Vagina (tissue), 2 donors: ENCODE data around the gene NINJ1. TPM values are rescaled to one million over a fixed set of nuclear protein-coding genes. Genes with fewer than 3 reads are reported as not detected.

Experiments used
- DNase-seq, 2 donors: peaks; one replicate each; pipeline ENCODE4 v3.0.0-alpha.2; 2017; ENCODE audit errors: extremely low spot score in 2 of 2
- H3K27ac ChIP-seq: fragments of 200-600 bp; sonication (generic); one replicate; pipeline ENCODE4 v1.5.1; 2019
- H3K27me3 ChIP-seq: fragments of 200-600 bp; sonication (generic); one replicate; pipeline ENCODE4 v1.5.1; 2019
- H3K36me3 ChIP-seq, 2 donors: fragments of 200-600 bp; sonication (generic); one replicate each; pipeline ENCODE4 v1.5.1; 2017 to 2019
- H3K4me1 ChIP-seq: fragments of 200-600 bp; sonication (generic); one replicate; pipeline ENCODE4 v1.5.1; 2019
- H3K4me3 ChIP-seq, 2 donors: fragments of 200-600 bp; sonication (generic); 1 replicate in 1 of 2; 2 replicates in 1 of 2; pipeline ENCODE4 v1.5.1; 2016 to 2019
- H3K9me3 ChIP-seq: fragments of 200-600 bp; sonication (generic); one replicate; pipeline ENCODE4 v1.5.1; 2019
- POLR2A ChIP-seq, 2 donors: fragments of 450-650 bp; IDR thresholded peaks; one replicate each; pipeline ENCODE4 v1.6.1; 2017; ENCODE audit warnings: antibody characterized with exemption in 2 of 2, mild to moderate bottlenecking in 2 of 2, moderate library complexity in 2 of 2
- POLR2AphosphoS5 ChIP-seq, 2 donors: sonication (generic); formaldehyde crosslinking; IDR thresholded peaks; one replicate each; pipeline ENCODE4 v1.9.0; 2017; ENCODE audit warnings: antibody characterized with exemption in 2 of 2, mild to moderate bottlenecking in 2 of 2, low read depth in 1 of 2; ENCODE audit not compliant: insufficient read depth in 1 of 2
- intact Hi-C: fragments of 100-400 bp; cut with DNase I; formaldehyde crosslinking; loops from one replicate; pipeline ENCODE4 v1.15.1; 2023
- total RNA-seq: library from RNA; depleted of rRNA; stranded (reverse); fragments of >200 nt; gene quantifications from one replicate; pipeline ENCODE4 v1.2.3, GENCODE V29; 2016
- TF ChIP-seq, protein P1 (sequence below), 3 experiments: fragments of 450-650 bp in 2 of 3; fragments of 200-600 bp in 1 of 3; sonication (generic) in 1 of 3; IDR thresholded peaks; one replicate each; pipeline ENCODE4 v1.5.1; 2017 to 2019; ENCODE audit warnings: antibody characterized with exemption in 3 of 3, mild to moderate bottlenecking in 2 of 3, moderate library complexity in 2 of 3

The NINJ1 gene
- total RNA-seq, 1 donor from 2014 or later = 78.6 TPM

DNA sequence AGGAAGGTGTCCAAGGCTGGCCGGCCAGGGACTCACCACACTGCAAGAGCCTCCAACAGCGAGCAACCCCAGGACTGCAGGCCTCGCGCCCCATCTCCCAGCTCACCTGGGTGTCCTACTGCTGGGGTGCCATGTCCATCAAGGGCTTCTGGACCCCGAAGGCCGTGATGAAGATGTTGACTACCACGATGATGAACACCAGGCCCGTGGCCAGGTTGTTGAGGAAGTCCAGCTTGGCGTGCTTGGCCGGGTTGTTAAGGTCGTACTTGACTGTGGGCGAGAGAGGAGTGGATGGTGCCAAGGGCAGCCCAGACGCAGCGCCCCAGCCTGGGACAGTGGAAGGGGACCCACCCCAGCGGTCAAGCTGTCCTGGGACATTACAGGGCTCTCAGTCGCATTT, 9.3 kb downstream of the NINJ1 start:
- no peak overlapping the region for H3K4me3 ChIP-seq
- no peaks in the 10 kb centered on the region for H3K27me3 ChIP-seq
- peak in 1 of 2 donors; percentile 86 for DNase-seq
- H3K9me3 ChIP-seq = no peaks in the 10 kb centered on the region
- H3K36me3 ChIP-seq = peaks cover 0 to 23% of the 10 kb centered on the region in 2 donors
- TF ChIP-seq POLR2A (IDR thresholded peaks at IDR 0.05) (no peak), POLR2AphosphoS5 (IDR thresholded peaks at IDR 0.05; ENCODE audit: insufficient read depth in 1 of 2, low read depth in 1 of 2) (no peak)
- TF ChIP-seq, protein P1, sequence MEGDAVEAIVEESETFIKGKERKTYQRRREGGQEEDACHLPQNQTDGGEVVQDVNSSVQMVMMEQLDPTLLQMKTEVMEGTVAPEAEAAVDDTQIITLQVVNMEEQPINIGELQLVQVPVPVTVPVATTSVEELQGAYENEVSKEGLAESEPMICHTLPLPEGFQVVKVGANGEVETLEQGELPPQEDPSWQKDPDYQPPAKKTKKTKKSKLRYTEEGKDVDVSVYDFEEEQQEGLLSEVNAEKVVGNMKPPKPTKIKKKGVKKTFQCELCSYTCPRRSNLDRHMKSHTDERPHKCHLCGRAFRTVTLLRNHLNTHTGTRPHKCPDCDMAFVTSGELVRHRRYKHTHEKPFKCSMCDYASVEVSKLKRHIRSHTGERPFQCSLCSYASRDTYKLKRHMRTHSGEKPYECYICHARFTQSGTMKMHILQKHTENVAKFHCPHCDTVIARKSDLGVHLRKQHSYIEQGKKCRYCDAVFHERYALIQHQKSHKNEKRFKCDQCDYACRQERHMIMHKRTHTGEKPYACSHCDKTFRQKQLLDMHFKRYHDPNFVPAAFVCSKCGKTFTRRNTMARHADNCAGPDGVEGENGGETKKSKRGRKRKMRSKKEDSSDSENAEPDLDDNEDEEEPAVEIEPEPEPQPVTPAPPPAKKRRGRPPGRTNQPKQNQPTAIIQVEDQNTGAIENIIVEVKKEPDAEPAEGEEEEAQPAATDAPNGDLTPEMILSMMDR (IDR thresholded peaks at IDR 0.05) = no peak
- H3K4me1 ChIP-seq = peaks cover 57% of the 10 kb centered on the region
- intact Hi-C loops = no loop called here
- no peak overlapping the region for H3K27ac ChIP-seq

DNA sequence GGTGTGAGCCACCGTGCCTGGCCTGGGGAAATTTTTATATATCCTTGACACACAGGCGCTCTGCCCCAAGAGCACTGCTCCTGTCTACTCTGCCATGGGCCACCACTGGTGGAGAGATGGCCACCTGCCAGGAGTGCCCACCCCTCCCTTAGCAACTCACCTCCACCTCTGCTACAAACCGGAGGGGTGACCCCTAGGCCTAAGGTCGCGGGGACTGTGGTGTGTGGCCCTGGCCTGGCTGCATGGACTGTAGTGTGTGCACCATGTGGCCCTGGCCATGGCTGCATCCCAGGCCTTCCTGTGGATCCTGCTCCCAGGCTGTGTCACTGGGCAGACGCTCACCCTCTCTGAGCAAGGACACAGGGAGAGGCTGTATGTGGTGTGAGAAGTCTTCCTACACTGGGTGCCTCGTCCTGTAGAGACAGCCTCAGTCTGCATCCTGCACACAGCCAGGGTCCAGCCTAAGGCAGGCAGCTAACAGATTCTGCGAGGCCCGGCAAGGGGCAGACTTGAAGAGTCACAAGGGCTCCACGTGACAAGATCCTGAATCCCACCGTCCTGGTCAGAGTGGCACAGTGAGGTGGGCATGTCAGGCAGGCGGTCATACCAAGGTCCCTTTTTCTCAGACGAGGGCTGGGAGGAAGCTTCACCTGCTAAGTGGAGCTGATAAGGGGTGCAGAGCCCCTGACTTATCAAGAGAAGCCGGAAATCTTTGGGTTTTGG, 10.3 kb downstream of the NINJ1 start:
- no peaks in the 10 kb centered on the region for H3K9me3 ChIP-seq
- peaks cover 51% of the 10 kb centered on the region for H3K4me1 ChIP-seq
- H3K27me3 ChIP-seq = no peaks in the 10 kb centered on the region
- H3K27ac ChIP-seq = no peak overlapping the region
- H3K36me3 ChIP-seq = peaks cover 0 to 23% of the 10 kb centered on the region in 2 donors
- intact Hi-C loops = no loop called here
- DNase-seq = no peak
- TF ChIP-seq, protein P1 (IDR thresholded peaks at IDR 0.05) = no peak
- TF ChIP-seq POLR2A (IDR thresholded peaks at IDR 0.05) (no peak), POLR2AphosphoS5 (IDR thresholded peaks at IDR 0.05; ENCODE audit: insufficient read depth in 1 of 2, low read depth in 1 of 2) (no peak)
- H3K4me3 ChIP-seq = no peak overlapping the region

DNA sequence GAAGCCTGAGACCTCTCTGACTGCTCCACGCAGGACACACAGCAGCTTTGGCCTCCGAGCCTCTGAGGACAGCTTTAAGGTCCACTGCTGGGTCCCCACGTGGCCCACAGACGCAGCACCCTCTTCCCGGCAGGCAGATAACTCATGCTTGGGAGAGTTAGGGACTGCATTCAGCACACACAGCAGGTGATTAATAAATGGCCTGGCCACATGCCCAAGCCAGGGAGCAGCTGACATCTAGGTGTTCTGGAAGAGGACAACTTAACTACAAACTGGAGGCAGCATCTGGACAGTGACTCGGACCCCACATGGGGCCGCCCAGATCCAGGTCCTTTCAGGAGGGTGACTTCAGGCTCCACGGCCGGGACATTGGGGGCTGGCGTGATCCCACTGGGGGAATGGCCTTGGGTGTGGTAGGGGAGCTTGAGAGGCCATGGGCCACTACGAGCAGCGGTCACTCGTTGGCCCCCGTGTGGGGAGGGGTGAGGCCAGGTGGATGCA, 11.3 kb downstream of the NINJ1 start:
- peaks cover 0 to 23% of the 10 kb centered on the region in 2 donors for H3K36me3 ChIP-seq
- H3K27me3 ChIP-seq = no peaks in the 10 kb centered on the region
- TF ChIP-seq POLR2A (IDR thresholded peaks at IDR 0.05) = no peak
- TF ChIP-seq, protein P1 (IDR thresholded peaks at IDR 0.05) = no peak
- no peak for TF ChIP-seq POLR2AphosphoS5 (IDR thresholded peaks at IDR 0.05; ENCODE audit: insufficient read depth in 1 of 2, low read depth in 1 of 2)
- no peak overlapping the region for H3K27ac ChIP-seq
- no peak for DNase-seq
- intact Hi-C loops = no loop called here
- peaks cover 42% of the 10 kb centered on the region for H3K4me1 ChIP-seq
- H3K9me3 ChIP-seq = no peaks in the 10 kb centered on the region
- no peak overlapping the region for H3K4me3 ChIP-seq

DNA sequence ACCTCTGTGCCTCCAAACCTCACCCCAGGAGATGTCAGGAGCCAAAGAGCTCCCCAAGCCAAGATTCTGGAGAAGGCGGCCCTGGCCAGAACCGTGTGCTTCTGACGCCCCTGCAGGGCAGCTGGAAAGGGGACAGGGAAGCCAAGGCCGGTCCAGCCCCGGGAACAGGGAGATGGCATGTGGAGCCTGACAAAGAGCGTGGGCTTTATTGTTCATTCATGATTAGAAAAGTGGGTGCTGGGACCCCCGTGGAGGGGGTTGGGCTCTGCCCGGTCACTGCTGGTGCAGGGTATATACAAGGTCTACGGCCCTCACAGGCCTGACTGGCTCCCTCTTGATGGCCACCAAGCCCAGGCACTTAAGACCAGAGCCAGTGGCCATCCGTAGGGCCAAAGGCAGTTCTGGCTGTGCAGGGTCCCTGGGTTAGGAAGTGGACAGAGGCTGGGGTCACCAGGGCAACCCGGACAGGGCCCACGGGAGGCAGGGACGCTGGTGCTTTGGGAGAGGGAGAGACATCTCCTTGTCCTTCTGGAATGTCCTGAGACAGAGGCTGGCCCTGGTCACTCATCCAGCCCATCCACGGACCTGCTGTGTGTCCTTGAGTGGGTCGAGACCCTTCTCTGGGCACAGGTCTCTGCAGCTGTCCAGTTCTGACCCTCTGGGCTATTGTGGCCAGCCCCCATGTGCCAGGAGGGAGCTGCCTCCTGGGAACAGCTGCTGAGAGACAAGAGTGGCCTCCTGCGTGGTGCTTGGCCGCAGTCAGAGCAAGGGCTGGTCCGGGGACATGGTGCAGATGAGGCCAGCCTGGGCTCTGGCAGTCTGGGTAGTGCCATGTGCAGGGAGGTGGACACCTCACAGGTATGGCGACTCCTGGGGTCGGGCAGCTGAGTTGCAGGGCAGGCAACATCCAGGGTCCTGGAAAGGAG, 12.5 kb downstream of the NINJ1 start:
- TF ChIP-seq, protein P1 (IDR thresholded peaks at IDR 0.05) = no peak
- TF ChIP-seq POLR2AphosphoS5 (IDR thresholded peaks at IDR 0.05; ENCODE audit: insufficient read depth in 1 of 2, low read depth in 1 of 2) = no peak
- TF ChIP-seq POLR2A (IDR thresholded peaks at IDR 0.05) = no peak
- peaks cover 30% of the 10 kb centered on the region for H3K4me1 ChIP-seq
- no peak overlapping the region for H3K4me3 ChIP-seq
- H3K27ac ChIP-seq = no peak overlapping the region
- peaks cover 0 to 23% of the 10 kb centered on the region in 2 donors for H3K36me3 ChIP-seq
- H3K9me3 ChIP-seq = no peaks in the 10 kb centered on the region
- intact Hi-C loops = no loop called here
- DNase-seq = no peak
- H3K27me3 ChIP-seq = no peaks in the 10 kb centered on the region
